Endometrium (tissue), 2 donors: Measurements from ENCODE around the gene RASSF8.
A peak's percentile ranks its signal among the peaks of the same experiment; 100 is the strongest.

Experiments used
- FAIRE-seq: peaks from 2 replicates; lab custom pipeline; 2012; peaks lifted over from hg19 to GRCh38; lab: Jason Lieb, UNC
- donor health status: control.
- donor health status: control.

The RASSF8 gene

DNA sequence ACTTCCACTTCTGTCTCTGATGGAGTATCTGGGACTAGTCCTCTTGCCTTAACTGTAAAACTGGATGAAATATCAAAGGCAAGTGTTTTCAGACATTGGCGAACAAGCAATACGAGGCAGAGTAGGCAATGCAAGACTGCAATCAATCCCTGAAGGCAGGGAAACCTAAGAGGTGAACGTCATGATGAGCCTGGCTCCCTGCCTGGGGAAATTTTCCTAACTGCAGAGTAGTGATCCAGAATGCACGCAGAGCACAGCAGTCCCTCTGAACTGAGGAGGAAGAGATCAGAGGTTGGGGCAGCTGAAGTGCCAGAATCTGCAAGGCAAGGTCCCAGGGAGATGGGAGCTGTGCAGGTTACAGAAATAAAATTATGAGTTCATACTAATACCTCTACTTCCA, 147.9 kb downstream of the RASSF8 start:
- no peak for FAIRE-seq

- FAIRE-seq = no peak
These were observed 150.4 kb downstream of the RASSF8 start for GRCh38 chr12:26108915-26109314.

DNA sequence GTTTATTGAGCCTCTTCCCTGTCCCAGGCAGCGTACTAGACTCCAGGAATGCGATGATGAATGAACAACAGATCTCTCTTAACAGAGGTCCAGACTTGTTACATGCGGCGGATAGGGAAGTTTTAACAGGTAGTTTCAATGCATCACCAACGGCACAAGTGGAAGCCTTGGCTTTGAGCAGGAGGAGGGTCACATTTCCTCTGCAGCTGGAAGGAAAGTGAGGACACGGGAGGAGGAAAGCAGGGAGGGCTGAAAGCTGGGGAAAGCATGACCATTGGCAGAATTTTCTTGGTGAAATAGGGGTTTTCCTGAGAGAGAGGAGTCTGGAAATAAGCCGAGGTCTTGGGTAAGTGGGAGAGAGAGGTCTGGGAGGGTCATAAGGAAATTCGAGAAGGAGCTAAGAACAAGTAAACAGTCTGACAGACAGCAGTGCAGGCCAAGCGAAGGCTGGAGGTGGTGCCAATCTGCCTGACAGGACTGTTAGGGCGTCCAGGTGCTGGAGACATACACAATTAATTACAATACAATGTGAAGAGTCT, 150.9 kb downstream of the RASSF8 start:
- FAIRE-seq = no peak

DNA sequence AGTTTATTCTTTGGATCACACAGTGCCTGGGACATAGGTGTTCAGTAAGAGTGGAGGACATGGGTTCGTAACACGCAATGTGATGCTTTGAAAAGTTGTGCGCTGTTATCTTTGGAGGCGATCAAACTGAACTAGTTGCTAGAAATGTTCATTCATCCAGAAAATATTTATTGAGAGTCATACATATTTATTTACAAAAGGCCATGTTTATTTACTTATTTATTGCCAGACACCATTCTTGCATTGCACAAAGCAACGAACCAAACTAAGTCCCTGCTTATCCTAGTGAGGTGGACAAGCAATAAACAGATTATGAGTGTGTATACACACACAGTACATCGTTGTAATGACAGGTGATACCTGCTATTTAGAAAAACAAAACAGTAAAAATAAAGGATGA, 153.8 kb downstream of the RASSF8 start:
- no peak for FAIRE-seq

DNA sequence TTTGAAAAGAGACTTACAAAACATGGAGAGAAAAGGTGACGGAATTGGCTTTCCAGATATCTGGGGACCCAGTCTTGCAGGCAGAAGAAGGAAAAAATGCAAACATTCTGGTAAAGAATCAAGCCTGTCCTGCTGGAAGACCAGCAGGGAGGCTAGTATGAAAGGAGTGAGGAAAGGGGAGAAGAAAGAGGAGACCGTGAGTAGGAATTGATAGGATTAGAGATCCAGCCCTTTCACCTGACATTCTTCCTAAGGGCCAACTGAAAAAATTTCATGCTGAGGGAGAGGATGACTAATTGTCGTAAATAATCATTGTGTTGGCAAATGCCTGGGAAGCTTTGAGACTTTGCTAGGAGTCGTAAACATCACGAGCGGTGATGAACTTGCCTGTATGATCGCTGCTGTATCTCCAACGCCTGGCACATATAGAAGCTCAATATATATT, 154.2 kb downstream of the RASSF8 start:
- FAIRE-seq = no peak

DNA sequence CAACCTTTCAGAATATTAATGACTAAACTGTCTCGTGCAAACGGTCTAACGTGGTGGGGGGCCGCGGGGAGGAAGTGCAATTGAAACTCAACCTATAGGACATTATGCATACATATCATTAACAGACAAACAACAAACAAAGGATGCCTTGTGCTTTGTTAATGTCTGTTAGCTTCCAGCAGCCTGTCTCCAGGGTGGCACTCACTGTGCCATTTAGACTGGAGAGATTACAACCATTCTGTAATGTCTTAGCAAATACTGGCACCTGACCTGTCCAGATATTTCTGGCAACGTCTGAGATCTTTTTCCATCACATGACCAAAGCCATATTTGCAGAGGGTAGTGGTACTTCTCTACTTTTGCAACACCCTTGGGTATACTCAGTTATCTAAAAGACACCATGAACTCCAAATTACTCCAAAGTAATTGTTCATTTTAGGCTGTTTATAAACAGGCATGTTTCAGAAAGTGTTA, 154.7 kb downstream of the RASSF8 start:
- no peak for FAIRE-seq

GRCh38 chr12:26113853-26114719, 155.6 kb downstream of the RASSF8 start:
- peak; percentile 87 for FAIRE-seq

DNA sequence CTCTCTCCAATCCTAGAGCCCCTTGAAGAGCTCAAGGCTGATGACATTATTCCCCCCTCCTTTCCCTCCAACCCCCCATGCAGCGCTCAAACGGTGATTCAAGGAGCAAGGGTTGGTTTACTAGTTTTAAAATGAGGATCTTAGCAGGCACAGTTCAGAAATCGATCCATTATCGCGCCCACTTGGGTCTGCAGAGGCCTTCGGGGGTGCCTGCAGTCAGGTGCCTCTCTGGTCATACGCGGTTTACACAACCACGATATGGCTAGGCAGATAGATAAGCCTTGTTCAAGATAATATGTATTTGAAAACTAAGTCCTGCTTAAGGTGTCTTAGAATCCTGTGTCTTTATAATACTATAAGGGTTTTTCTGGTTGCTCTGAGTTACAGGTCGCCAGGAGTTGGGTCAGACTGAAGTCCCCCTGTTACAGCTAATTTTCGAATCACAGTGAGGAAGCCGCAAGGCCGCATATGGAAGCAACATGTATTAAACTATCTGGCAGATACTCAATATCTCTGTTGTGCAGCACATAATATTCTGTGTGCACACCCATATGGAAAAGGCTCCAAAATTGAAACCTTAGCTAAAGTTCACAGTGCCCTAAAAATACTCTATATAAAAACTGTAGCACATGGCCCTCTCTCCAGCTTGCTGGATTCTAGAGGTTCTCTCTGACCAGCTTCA, 156.4 kb downstream of the RASSF8 start:
- no peak for FAIRE-seq

GRCh38 chr12:26116829-26117715, 158.6 kb downstream of the RASSF8 start:
- FAIRE-seq = no peak

- FAIRE-seq = no peak
These were observed 159.8 kb downstream of the RASSF8 start for GRCh38 chr12:26118308-26118707.

GRCh38 chr12:26119391-26119989, 161.0 kb downstream of the RASSF8 start:
- peak; percentile 45 for FAIRE-seq

DNA sequence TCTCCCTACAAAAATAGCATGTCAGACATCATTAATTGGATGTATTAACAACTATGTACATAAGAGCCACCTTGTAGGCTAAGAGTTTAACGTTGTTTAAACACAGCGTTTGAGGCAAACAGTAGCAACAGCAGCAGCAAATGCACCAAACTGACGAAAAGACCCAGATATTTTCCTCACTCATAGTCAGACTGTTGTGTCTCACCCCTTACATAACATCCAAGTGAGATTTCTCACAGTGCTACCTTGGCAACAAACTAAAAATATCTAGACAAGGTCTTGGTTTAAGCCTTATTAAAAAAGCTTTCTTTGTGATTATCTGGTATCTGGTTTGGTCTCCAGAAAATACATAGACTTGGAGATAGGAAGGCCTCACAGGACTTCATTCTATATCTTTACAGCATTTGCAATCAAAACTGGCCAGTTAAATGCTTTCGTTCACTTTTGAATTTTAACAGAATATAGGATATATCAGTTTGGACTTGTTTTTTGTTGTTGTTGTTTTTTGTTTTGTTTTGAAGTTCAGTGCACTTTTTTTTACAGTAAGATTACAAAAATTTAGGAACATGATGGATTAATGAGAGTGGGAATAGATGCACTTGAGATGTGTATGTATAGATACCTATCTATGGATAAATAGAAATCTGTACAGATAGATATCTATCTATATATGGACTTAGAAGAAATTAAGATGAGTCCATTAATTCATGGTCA, 162.2 kb downstream of the RASSF8 start:
- no peak for FAIRE-seq

GRCh38 chr12:26121323-26122060, 163.0 kb downstream of the RASSF8 start:
- FAIRE-seq = no peak

- no peak for FAIRE-seq
These were observed 163.7 kb downstream of the RASSF8 start for GRCh38 chr12:26122061-26122680.

DNA sequence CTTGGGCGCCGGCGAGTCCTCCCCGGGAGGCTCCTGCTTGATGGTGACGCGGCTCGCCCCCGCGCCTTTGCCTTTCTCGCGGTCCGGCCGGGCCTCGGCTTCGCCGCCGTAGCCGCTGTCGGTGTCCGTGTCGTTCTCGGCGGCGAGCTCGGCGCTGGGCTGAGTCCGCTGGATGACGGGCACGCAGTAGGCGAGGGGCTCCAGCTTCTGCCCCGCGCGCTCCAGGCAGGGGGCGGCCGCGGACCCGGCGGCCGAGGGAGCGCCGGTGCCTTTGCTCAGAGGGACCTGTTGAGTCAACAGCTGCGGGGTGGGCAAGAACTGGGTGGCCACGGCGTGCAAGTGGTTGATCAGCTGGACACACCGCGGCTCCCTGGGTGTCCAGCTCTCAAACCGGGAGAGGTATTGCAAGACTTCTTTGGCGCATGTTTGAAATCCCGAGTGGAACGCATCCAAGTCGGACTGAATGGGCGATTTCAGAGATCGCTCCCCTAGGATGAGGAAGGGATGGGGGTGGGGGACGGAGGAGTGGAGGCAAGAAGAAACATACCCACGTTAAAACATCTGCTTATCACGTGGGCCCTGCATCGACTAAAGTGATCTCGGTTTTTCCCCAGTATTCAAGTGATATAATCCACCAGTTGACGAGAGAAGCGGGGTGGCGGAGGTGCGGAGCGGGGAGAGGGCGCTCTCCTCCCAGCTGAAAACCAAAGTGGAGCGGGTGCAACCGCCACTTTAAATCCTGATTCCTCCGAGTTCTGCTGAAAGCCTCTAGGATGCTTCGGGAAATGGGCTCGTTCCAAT, 164.4 kb downstream of the RASSF8 start:
- FAIRE-seq = no peak

- no peak for FAIRE-seq
These were observed 165.0 kb downstream of the RASSF8 start for GRCh38 chr12:26123482-26123980.

- no peak for FAIRE-seq
These were observed 166.2 kb downstream of the RASSF8 start, which contains the start of gene BHLHE41 for GRCh38 chr12:26124446-26125399. TSS of gene BHLHE41 (minus strand) at chr12:26125037. CDS start at chr12:26124779, 258 bp downstream.
